Measurements from ENCODE around the gene IAH1. TPM values are rescaled to one million over a fixed set of nuclear protein-coding genes. Genes with fewer than 3 reads are reported as not detected.

Gene IAH1
- total and polyA plus RNA-seq, 2 donors (not counting 3 experiments of a cell fraction or from before 2014, with no cell fraction given): 43.4 to 44.0 TPM

DNA sequence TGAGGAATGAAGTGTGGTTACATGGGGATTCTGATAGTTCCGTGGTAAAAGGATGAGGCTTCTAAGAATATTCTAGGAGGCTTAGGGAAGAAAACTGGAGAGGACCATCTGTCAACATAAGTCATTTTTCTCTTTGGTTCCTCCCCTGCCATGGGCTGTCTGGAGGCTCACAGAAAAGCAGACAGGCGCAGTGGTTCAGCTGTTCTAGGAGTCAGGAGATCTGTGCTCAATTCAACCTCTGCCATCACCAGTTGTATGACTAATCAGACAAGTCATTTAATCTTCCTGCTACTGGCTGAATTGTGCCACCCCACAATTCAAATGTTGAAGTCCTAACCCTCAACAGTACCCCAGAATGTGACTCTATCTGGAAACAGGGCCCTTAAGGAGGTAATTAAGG lies 44.9 kb downstream of the IAH1 start:
- H3K4me2 ChIP-seq (ENCODE audit: insufficient read depth, low read length): no peak overlapping the region
- no peaks in the 10 kb centered on the region for H3K79me2 ChIP-seq (ENCODE audit: control insufficient read depth, insufficient read depth, low read length)
- H3K4me3 ChIP-seq (replicated peaks in 1 of 3; ENCODE audit: insufficient read depth in 1 of 3, low read depth in 1 of 3, low read length in 3 of 3): no peak overlapping the region
- dilution Hi-C loops (cut with MboI; ENCODE audit: extremely low pct_ligation_motif_present, low sequenced_read_pairs): no loop called here
- TF ChIP-seq POLR2A (IDR thresholded peaks at IDR 0.05; ENCODE audit: low read depth, low read length) (no peak), GATA2 (IDR thresholded peaks at IDR 0.05; ENCODE audit: insufficient read depth, insufficient read length, low read depth, low read length) (no peak), JUN (IDR thresholded peaks at IDR 0.05; ENCODE audit: borderline replicate concordance, insufficient read depth, insufficient read length, low read depth) (no peak), EZH2 (IDR thresholded peaks at IDR 0.05; ENCODE audit: borderline replicate concordance, low read depth, low read length, severe bottlenecking) (no peak), FOS (IDR thresholded peaks at IDR 0.05; ENCODE audit: borderline replicate concordance, insufficient read depth, low read length) (no peak), MYC (IDR thresholded peaks at IDR 0.05; ENCODE audit: low read depth, low read length) (no peak), POLR2AphosphoS5 (IDR thresholded peaks at IDR 0.05; ENCODE audit: insufficient read depth, low read depth, low read length) (no peak)
- TF ChIP-seq, protein P1, sequence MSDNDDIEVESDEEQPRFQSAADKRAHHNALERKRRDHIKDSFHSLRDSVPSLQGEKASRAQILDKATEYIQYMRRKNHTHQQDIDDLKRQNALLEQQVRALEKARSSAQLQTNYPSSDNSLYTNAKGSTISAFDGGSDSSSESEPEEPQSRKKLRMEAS (IDR thresholded peaks at IDR 0.05; ENCODE audit: insufficient read depth, insufficient read length): no peak
- TF ChIP-seq, protein P2, sequence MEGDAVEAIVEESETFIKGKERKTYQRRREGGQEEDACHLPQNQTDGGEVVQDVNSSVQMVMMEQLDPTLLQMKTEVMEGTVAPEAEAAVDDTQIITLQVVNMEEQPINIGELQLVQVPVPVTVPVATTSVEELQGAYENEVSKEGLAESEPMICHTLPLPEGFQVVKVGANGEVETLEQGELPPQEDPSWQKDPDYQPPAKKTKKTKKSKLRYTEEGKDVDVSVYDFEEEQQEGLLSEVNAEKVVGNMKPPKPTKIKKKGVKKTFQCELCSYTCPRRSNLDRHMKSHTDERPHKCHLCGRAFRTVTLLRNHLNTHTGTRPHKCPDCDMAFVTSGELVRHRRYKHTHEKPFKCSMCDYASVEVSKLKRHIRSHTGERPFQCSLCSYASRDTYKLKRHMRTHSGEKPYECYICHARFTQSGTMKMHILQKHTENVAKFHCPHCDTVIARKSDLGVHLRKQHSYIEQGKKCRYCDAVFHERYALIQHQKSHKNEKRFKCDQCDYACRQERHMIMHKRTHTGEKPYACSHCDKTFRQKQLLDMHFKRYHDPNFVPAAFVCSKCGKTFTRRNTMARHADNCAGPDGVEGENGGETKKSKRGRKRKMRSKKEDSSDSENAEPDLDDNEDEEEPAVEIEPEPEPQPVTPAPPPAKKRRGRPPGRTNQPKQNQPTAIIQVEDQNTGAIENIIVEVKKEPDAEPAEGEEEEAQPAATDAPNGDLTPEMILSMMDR (IDR thresholded peaks at IDR 0.05; ENCODE audit: extremely low read depth in 1 of 2, insufficient read depth in 1 of 2, low read depth in 1 of 2, low read length in 2 of 2): no peak
- H4K20me1 ChIP-seq (replicated peaks; ENCODE audit: control insufficient read depth, extremely low read depth, insufficient read depth, low read length): no peaks in the 10 kb centered on the region
- no peak for FAIRE-seq
- no peaks in the 10 kb centered on the region for H3K9me3 ChIP-seq (replicated peaks; ENCODE audit: control insufficient read depth, insufficient read depth, low read length)
- no peaks in the 10 kb centered on the region for H3K27me3 ChIP-seq (ENCODE audit: control insufficient read depth in 2 of 2, insufficient read depth in 2 of 2, low read length in 2 of 2)
- H3K9me1 ChIP-seq (replicated peaks; ENCODE audit: control insufficient read depth, extremely low read depth, insufficient read depth, low read length): no peaks in the 10 kb centered on the region
- POLR2A ChIA-PET: no interaction called here
- H2AFZ ChIP-seq (ENCODE audit: low read depth, low read length): no peak overlapping the region
- peaks cover 5 to 21% of the 10 kb centered on the region in 2 experiments for H3K36me3 ChIP-seq (ENCODE audit: control insufficient read depth in 2 of 2, extremely low read depth in 1 of 2, insufficient read depth in 2 of 2, low read length in 2 of 2)
- DNase-seq (ENCODE audit: low read depth, low spot score): no peak
- no peaks in the 10 kb centered on the region for H3K4me1 ChIP-seq (ENCODE audit: control insufficient read depth, extremely low read depth, insufficient read depth, low read length)
- no peak overlapping the region for H3K9ac ChIP-seq (replicated peaks; ENCODE audit: extremely low read depth, insufficient read depth, low read length)
- intact Hi-C loops (cut with micrococcal nuclease): loop anchor here (5.0 kb wide), 1 partner anchor 878 kb away; no protein-coding TSS in a partner anchor
- CTCF ChIA-PET: no interaction called here
- no TSS peak for BruUV-seq (replicated peaks)
- no peak overlapping the region for H3K27ac ChIP-seq (ENCODE audit: insufficient read depth, low read depth, low read length)

All from endothelial cell of umbilical vein (primary cell).